Heart left ventricle (tissue), 13 donors: ENCODE measurements around the gene SLC45A3.

Source experiments
- CTCF ChIP-seq, 12 donors: fragments of 200-600 bp; sonication (generic) in 4 of 12; IDR thresholded peaks; one replicate each; pipeline versions ENCODE4 v1.5.0 to v1.8.0; 2018 to 2022; ENCODE audit warnings: antibody characterized with exemption in 12 of 12, mild to moderate bottlenecking in 5 of 12
- POLR2A ChIP-seq, 2 donors: fragments of 450-650 bp; IDR thresholded peaks; one replicate each; pipeline ENCODE4 v1.6.1; 2017; ENCODE audit warnings: antibody characterized with exemption in 2 of 2, mild to moderate bottlenecking in 2 of 2, moderate library complexity in 2 of 2
- donor health status: ischemic (EF 13 %, LVEDD 7.1; RV severe dilation, severe dysfunction).
- donor health status: DM: no; HTN: yes; CAD: no.
- donor health status: DM: no; HTN: no; CAD: no.
- donor health status: ischemic (EF 25% LVEDD 6.9; RV normal size, moderate dysfunction).
- donor health status: ischemic (EF 25% LVEDD 5.7; RV mildly dilated, moderate dysfunction).
- donor health status: ischemic (EF 35%, LVEDD 5.7; RV mildly dilated, moderate dysfunction).
- donor health status: nonischemic (EF 11% LVEDD 7.7; RV severe dilation, severe dysfunction).
- donor health status: DM: yes; HTN: yes; CAD: no.
- donor health status: PGD.
- donor health status: ischemic (EF 29% LVEDD 5.4; RV normal size, mild dysfunction).
- donor health status: nonischemic (EF 23%, LVEDD 6.1; RV moderate dilation, normal function).

- peak; percentile 67 to 92 (median 76) for TF ChIP-seq CTCF (IDR thresholded peaks at IDR 0.05)
- peak in 1 of 2 donors; percentile 97 for TF ChIP-seq POLR2A (IDR thresholded peaks at IDR 0.05)
These were observed 48.3 kb downstream of the SLC45A3 start, which contains the start of gene ELK4 for GRCh38 chr1:205631768-205632668.
